HG02870 (cell line): ENCODE results near the gene SERHL2.
"Not testable (repeated sequence)": the region's sequence is repeated elsewhere in the genome, so short reads cannot be mapped to it uniquely, and the experiment has no call there.

ENCODE experiments used
- ATAC-seq: cut with Tn5 transposase; IDR thresholded peaks from one replicate; pipeline ENCODE4 v1.9.1; 2021; ENCODE audit warnings: mild to moderate bottlenecking, moderate library complexity; ENCODE audit not compliant: unreplicated experiment

Gene SERHL2

DNA sequence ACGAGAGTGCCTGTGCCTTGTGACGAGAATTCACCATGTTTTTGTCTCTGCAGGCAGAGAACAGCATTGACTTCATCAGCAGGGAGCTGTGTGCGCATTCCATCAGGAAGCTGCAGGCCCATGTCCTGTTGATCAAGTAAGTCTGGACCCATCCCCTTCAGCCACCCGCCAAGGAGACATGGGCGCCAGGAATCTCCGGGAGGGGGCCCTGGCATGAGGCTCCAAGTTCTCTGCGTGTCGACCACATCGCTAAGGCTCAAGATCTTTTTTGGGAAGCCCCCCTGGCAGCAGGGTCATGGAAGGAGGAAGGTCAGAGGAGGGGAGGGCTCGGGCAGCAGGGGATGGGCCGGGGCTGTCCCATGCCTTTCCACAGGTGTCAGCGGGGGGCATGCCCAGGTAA is 17.3 kb downstream of the SERHL2 start:
- ATAC-seq: not testable (repeated sequence)

DNA sequence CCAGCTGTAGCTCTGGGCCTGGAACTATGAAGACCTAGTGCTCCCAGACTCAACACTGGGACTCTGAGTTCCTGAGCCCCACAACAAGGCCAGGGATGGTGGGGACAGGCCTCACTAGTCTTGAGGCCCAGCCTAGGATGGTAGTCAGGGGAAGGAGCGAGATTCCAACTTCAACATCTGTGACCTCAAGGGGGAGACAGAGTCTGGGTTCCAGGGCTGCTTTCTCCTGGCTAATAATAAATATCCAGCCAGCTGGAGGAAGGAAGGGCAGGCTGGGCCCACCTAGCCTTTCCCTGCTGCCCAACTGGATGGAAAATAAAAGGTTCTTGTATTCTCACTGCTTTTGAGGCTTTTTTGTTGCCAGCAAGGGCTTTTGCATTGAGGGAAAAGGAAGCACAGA is 20.3 kb downstream of the SERHL2 start:
- not testable (repeated sequence) for ATAC-seq

DNA sequence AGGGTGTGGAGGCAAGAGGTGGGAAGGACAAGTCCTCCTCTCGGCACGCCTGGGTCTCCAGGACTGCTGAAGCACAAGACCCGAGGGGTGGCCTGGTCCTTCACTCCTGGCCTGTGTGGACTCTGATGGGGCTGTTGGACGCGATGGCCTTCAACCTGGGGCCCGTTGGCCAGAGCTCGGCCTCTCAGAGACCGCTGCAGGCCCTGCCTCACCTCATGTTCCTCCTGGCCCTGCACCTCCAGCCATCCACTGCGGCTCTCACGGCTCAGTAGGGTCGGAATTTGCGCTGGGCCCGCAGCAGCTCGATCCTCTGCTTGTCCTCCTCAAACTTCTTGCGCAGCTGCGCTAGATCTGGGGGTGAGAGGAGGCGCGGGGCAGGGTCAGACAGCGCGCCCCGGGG is 20.7 kb downstream of the SERHL2 start:
- ATAC-seq: not testable (repeated sequence)

DNA sequence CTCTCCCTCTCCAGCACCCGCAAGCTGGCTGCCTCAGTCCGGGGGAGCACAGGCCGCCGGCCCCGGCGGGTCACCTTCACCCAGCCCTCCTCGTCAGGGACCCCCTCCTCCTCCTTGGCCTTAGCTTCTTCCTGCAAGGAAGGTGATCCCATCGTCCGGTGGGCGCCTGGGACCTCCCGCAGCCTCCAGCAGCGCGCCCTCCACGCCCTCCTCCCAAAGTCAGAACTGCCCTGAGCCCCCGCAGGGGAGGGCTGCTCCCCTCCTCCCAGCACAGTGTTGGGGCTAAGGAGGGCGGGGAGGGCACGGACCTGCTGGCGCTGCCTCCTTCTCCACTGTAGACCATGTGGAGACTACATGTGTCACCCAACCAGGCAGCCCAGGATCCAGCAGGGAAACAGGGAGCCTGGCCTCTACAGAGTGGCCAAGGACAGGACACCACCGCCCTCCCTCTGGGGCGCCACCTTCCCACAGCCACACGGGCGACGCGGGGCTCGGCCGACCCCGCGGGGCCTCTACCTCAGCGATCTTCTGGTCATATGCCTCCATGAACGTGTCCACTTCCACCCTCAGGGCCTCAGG is 22.3 kb downstream of the SERHL2 start:
- ATAC-seq: not testable (repeated sequence)

DNA sequence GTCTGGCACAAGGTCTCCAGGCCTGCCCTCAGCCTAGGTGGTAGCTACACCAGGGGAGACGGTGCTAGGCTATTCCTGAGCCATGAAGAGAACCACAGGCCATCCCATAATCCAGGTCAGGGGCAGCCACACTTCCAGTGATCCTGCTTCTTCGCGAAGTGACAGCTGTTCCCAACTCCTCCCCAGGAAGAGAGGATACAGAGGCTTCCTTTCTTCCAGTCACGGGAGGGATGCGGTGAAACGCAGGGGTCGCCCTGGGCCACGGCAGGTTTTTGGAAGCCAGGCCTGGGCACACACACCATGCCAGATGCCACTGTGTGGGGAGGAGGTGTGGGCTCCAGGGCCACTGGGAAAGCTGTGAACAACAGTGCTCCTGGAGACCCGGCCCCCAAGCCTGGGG is 23.4 kb downstream of the SERHL2 start:
- not testable (repeated sequence) for ATAC-seq

DNA sequence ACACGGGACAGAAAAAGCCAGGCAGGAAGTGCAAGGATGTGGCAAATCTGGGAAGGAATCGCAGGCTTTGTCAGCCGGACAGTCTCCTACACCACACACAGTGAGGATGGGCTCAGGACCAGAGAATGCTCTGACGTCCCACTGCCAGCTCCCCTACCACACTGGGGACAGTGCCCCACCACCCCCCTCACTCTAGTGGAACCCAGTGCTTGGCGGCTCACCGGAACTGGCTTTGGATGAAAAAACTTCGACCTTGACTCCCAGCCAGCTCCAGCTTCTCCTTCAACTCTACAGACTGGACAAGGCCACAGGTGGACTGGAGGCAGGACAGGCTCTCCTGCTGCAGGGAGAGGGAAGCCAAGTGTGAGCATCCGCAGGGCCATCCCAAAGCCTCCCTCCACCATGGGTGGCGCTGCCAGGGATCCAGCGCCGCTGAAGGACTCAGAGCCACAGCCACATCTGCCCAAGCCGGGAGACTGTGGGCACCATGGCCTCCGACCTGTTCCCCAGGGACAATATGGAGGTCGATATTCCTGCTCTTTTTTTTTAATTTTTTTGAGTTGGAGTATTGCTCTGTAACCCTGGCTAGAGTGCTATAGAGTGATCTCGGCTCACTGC is 24.0 kb downstream of the SERHL2 start:
- no peak for ATAC-seq

DNA sequence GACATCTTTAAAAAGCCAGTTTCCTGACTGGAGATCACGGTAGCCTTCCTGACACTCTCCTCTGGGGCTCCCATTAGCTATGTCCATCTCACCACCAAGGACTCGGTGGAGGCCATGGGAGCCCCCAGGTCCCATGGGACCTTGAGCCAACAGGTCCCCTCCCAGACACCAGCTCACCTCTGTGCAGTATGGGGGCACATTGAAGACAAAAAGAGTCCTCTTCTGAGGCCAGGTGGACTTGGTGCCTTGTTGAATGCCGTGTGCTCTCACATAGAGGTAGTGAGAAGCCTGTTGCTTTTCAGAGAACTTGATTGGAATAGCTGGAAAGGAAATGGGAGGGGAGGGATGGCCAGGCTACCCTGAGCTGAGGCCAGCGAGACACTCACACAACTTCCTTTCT is 26.3 kb downstream of the SERHL2 start:
- ATAC-seq: not testable (repeated sequence)

DNA sequence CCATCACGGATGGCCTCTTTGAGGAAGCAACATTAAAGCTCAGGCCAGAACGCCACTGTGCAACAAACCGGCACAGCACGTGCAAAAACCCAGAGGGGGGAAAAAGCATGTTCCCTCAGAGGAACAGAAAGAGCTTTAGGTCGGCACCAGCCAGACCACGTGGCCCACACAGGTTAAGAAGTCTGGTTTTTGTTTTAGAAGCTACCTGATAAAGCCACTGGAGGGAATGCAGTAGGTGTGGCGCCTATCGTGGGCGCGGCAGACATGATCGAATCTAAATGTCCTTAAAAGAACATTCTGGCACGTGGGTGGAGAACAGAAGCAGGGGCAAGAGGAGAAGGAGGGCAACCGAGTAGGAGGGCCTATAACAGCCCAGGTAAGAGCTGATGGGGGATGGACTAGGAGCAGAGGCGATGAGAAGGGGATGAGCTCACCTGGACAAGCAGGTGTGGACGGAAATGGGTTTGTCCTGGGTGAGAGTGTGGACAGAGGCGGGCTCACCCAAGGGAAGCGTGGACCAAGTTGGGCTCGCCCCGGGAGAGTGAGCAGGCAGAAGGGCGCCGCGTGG is 27.5 kb downstream of the SERHL2 start:
- ATAC-seq: not testable (repeated sequence)

DNA sequence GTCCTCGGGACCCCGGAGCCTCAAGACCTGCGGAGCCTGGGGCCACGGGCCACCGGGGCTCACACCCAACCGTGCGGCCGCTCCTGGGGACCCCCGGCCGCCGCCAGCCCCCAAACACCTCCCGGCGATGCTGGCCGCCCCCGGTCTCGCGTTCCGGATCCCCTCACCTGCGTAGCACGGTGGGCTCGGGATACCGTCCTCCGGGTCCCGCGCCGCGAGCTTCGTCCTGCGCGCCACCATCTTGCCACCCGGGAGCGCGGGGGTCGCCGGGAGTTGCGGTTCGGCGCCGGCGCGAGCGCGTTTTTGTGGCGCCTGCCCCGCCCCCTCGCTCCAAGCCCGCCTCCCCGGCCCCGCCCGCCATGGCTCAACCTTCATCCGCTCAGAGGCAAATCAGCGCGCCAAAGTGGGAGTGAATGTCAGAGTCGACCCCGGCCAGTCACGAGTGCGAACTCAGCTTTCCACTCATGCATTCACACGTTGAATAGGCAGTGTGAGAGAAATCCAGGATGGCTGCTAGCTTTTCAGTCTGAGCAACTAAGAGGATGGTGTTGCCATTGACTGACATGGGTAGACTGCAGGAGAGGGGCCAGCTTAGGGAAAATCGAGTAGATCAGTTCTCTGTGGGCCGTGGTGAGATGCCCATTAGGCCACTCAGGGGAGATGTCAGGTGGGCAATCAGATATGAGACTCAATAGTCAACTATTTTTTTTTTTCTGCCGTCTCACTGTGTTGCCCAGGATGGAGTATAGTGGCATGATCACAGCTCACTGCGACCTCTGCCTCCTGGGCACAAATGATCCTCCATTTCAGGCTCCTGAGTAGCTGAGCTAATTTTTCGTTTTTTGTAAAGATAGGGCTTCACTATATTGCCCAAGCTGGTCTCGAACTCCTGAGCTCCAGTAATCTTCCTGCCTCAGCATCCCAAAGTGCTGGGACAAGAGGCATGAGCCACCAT is 28.3 kb downstream of the SERHL2 start:
- ATAC-seq: no peak

DNA sequence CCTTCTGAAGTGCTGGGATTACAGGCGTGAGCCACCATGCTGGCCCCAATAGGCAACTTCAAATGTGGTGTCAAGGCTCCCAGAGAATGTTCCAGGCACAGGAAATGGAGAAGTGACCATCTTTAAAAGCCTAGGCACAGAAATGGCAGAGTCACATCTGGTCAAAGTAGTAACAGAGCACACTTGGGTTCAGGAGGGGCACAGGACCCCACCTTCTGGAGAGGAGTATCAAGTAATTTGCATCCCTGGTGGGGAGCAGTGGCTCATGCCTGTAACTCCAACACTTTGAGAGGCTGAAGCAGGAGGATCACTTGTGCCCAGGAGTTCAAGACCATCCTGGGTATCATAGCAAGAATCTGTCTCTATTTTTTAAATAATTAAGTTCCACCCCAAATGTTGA is 29.2 kb downstream of the SERHL2 start:
- no peak for ATAC-seq

DNA sequence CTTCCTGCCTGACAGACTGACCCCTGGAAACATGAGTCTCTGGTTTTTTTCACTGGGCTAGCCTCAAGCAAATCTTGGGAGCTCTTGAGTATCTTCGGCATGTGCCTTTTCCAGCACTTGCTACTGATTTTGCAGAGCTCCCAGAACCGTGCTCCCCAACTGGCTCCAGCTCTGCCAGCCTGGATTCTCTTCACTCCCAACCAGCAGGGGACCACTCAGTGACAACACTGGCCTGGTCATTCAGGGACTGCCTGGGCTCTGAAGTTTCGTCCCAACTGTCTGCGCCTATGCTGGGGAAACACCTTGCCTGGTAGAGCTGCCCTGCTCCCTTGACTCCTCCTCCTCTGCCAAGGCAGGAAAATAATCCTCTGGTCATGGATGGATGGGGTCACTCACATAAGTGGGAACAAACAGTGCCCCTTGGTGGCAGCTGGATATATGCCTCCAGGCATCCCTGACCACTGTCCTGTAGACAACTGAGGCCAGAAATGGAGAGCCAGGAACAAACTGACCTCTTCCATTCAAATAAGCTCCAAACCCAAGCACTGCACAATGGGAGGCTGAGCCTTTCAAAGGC is 30.7 kb downstream of the SERHL2 start:
- no peak for ATAC-seq

DNA sequence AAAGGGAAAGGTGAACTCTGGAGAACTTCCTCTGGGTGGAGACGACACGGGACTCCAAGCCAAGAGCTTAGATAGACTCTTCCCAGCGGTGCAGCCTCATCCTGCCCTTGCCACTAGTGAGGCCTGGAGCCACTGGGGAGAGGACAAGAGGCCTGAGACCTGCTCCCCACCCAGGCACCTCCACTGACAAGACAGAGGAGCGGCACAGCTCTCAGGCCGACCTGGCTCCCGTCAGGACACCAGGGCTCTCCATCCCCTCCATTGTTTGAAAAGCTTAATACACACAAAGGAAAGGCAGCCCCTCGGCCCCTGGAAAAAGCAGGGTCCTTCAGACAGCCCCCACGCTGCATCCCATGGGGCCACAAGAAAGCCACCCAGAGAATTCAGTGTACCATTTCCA is 31.3 kb downstream of the SERHL2 start:
- ATAC-seq: no peak

DNA sequence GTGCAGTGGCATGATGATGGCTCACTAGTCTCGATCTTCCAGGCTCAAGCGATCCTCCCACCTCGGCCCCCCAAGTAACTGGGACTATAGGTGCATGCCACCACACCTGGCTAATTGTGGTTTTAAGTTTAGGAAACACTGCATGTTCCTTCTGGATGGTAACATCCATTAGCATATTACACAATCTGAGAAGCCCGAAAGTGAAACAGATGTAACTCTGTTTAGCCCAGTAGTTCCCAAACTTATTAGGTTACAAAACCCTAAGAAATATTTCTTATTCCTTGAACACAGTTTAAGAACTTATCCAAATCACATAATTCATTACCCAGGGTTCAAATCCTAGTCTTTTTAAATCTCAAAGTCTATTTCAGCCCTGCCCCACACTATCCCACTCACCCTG is 32.6 kb downstream of the SERHL2 start:
- no peak for ATAC-seq

DNA sequence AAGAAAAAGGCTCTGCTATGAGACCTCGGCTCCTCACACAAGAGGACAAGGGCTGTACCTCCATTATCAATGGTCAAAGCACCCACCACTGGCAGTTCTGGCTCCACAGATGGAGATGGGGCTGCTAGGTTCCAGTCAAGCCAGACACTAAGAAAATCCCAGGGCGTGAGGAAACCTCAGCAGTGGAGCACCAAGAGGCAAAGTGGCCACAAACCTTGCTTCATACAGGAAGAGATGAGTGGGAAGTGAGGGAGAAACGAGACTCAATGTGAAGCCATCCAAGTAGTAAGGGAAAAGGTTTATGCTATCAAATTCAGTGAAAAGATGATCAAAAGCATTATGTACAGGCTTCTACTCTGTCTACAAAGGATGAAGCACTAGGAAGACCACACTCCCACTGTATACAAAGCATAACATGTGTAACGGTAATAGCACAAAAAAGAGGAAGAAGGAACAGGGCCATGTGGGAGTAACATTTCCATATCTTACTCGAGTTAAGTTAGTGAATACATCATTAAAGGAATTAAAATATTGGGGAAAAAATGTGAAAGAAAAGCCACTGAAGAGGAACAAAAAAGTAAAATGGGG is 33.9 kb downstream of the SERHL2 start:
- no peak for ATAC-seq

DNA sequence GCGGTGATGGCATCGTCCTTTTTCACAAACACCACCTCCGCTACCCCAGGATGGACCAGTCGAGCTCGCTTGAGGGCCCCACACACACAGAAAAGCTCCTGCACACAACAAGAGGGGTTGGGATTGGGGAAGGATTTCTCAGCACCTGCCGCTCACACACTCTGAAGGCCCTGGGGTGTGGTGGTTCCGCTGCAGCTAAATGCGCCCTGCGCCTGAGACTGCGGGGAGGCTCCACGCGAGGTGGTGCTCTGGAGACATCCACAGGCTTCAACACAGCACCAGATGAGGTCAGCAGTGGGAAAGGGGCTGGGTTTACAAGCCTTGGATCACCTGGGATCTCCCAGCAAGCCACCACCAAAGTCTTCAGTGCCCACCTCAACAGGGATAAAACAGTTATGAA is 38.2 kb downstream of the SERHL2 start:
- ATAC-seq: no peak

DNA sequence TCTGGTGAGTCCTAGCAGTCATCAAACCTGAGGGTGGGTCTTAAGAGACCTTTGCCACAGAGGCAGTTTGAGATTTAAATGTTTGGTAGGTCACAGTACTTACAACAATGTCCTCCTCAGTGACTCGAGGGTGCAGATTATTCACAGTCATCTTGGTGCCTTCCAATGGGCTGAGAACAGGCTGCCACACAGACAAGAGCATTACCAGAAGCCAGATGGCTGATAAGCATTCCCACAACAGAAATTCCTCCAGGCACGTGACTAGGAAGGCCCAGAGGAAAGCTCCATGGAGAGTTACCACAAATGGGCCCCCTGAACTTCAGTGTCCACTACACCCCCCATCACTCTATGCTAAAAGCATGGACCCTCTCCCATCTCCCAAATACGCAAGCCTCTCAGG is 41.7 kb downstream of the SERHL2 start:
- ATAC-seq: no peak

DNA sequence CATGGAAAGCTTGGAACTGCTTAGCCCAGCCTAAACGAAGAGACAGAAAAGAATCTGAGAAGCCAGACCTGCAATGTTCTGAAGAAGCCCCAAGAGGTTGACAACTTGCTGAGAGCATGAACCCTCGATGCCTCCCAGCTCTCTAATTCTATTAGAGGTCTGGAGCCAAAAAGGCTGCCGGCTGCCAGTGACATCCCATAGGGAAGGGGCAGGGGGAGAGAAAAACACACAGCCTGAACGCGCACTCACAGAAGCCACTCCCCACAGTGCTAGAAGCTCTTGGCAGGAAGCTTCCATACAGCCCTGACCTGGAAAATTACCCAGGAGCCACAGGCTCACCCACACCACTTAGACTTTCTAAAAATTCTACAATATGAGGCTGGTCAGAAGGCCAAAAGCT is 42.6 kb downstream of the SERHL2 start:
- no peak for ATAC-seq

DNA sequence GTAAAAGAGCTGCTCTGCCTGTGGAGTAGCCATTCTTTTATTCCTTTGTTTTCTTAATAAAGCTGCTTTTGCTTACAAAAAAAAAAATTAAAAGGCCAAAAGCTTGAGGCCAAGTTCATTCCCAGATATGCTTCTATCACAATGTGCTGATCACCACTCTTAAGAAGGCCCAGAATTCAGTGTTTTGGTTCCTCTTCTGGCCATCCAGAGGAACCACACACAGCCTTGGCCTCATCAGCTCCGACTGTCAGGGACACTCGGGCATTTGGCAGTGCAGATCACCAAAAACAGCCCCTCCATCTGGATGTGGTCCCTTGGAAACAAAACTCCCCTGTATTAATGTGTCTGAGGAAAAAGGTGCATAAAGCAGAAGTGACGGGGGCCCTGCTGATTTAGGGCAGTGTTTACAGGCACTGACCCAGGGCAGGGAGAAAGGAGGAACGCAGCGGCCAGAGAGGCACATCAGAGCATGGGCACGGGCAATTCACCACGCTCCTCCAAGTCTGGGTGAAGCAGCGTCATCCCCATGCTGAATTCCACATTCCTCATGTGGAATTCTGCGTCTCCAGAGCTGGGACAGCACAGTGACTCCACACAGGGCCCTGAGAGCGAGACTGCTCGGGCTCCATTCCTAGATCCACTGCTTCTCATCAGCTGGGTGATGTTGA is 43.2 kb downstream of the SERHL2 start:
- ATAC-seq: no peak

DNA sequence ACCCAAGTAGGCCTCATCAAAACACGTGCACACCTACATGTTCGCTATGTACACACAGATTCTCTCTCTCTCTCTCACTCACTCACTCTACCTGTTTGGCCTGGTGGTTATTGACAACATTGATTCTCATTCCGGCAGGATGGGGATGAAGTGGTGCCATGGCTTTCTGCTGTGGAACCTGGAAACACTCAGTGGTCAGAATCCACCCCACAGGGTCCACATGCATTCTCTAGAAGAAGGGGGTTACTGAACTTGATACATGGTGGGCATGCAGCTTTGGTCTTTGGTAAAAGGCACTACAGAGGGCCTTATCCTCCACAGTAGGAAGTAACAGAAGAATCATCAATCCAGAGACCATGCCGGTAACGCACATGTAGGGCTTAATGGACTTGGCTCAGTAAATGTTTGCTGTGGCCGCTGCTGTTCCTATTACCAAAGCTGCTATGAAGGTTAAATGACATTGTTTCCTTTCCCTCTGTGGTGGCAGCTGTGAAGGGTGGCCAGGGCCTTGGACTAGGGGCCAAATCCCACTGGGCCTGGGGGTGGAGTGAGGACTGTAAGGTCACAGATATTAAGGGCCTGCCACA is 48.2 kb downstream of the SERHL2 start:
- no peak for ATAC-seq

DNA sequence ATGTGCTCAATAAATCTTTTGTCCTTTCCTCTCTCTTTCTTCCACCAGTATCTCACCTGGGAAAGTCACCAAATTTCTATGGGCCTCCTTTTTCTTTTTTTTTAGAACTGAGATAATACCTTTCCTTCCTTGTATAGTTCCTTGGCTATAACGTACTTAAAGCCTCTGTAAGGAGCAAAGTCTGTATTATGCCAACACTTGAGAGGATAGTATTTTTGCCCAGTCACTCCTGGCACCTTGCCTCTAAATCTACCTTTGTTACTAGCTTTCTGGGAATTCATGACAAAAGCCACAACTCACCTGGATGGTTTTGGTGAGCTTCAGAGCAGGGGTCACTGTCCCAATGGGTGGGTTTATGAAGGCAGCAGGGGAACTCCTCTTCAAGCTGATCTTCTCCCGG is 48.7 kb downstream of the SERHL2 start:
- no peak for ATAC-seq
